Endothelial cell of umbilical vein (primary cell): Measurements from ENCODE around the gene UPF3A. TPM values are rescaled to one million over a fixed set of nuclear protein-coding genes. Genes with fewer than 3 reads are reported as not detected.

Source experiments
- BruUV-seq: library from RNA; stranded (reverse); fragments of 400-500 nt; replicated peaks from 2 replicates; lab custom pipeline; 2021; lab: Mats Ljungman, UMichigan
- CTCF ChIA-PET: fragments of 300-600, 350-600 bp; sonication (Branson Sonifier 250); formaldehyde crosslinking; loops from one replicate; lab custom pipeline; 2021; ENCODE audit warnings: antibody characterized with exemption, inconsistent platforms; lab: Charles Lee
- POLR2A ChIA-PET: fragments of 300-600, 350-600 bp; sonication (Branson Sonifier 250); formaldehyde crosslinking; loops from one replicate; lab custom pipeline; 2021; ENCODE audit warnings: antibody characterized with exemption, inconsistent platforms; lab: Charles Lee
- DNase-seq: peaks from one replicate; pipeline ENCODE4 v3.0.0-alpha.2; 2011; ENCODE audit warnings: low read depth, low spot score
- FAIRE-seq: peaks from 2 replicates; lab custom pipeline; 2011; peaks lifted over from hg19 to GRCh38; lab: Jason Lieb, UNC
- H2AFZ ChIP-seq: 2 replicates; pipeline ENCODE4 v1.6.0; 2012; ENCODE audit warnings: low read depth, low read length, control low read depth, inconsistent platforms
- H3K27ac ChIP-seq: 2 replicates; pipeline ENCODE4 v1.5.1; 2011; ENCODE audit warnings: low read depth, mild to moderate bottlenecking, control low read depth, low read length, moderate library complexity; ENCODE audit not compliant: insufficient read depth
- H3K27me3 ChIP-seq, 2 experiments: 2 replicates each; pipeline versions ENCODE4 v1.6.0 to v1.6.1; 2011; ENCODE audit warnings: low read length in 2 of 2, mixed read lengths in 1 of 2; ENCODE audit not compliant: control insufficient read depth in 2 of 2, insufficient read depth in 2 of 2
- H3K36me3 ChIP-seq, 2 experiments: 2 replicates in 1 of 2; 3 replicates in 1 of 2; pipeline ENCODE4 v1.5.1; 2011; ENCODE audit warnings: low read length in 2 of 2, mild to moderate bottlenecking in 1 of 2, moderate library complexity in 1 of 2; ENCODE audit not compliant: control insufficient read depth in 2 of 2, insufficient read depth in 2 of 2; ENCODE audit errors: extremely low read depth in 1 of 2
- H3K4me1 ChIP-seq: 3 replicates; pipeline ENCODE4 v1.5.1; 2011; ENCODE audit warnings: mild to moderate bottlenecking, low read length; ENCODE audit not compliant: control insufficient read depth, insufficient read depth; ENCODE audit errors: extremely low read depth
- H3K4me2 ChIP-seq: 2 replicates; pipeline ENCODE4 v1.6.1; 2011; ENCODE audit warnings: low read length, control low read depth, mixed read lengths; ENCODE audit not compliant: insufficient read depth
- H3K4me3 ChIP-seq, 3 experiments: fragments of 200-600 bp in 1 of 3; sonication (generic), shearing (Covaris generic) in 1 of 3; replicated peaks in 1 of 3; 2 replicates each; pipeline ENCODE4 v1.5.1; 2011 to 2016; ENCODE audit warnings: control low read depth in 3 of 3, low read length in 3 of 3, mild to moderate bottlenecking in 2 of 3, inconsistent platforms in 1 of 3, low read depth in 1 of 3, moderate library complexity in 1 of 3; ENCODE audit not compliant: insufficient read depth in 1 of 3
- H3K79me2 ChIP-seq: 2 replicates; pipeline ENCODE4 v1.6.0; 2012; ENCODE audit warnings: low read length, inconsistent platforms; ENCODE audit not compliant: control insufficient read depth, insufficient read depth
- H3K9ac ChIP-seq: replicated peaks from 2 replicates; pipeline ENCODE3; 2011; ENCODE audit warnings: low read length, control low read depth; ENCODE audit not compliant: insufficient read depth; ENCODE audit errors: extremely low read depth
- H3K9me1 ChIP-seq: replicated peaks from 3 replicates; pipeline ENCODE4 v1.6.0; 2011; ENCODE audit warnings: mild to moderate bottlenecking, low read length; ENCODE audit not compliant: control insufficient read depth, insufficient read depth; ENCODE audit errors: extremely low read depth
- H3K9me3 ChIP-seq: replicated peaks from 2 replicates; pipeline ENCODE4 v1.5.1; 2012; ENCODE audit warnings: low read length, inconsistent platforms; ENCODE audit not compliant: control insufficient read depth, insufficient read depth
- H4K20me1 ChIP-seq: replicated peaks from 2 replicates; pipeline ENCODE3; 2011; ENCODE audit warnings: mild to moderate bottlenecking, low read length; ENCODE audit not compliant: control insufficient read depth, insufficient read depth; ENCODE audit errors: extremely low read depth
- CTCF ChIP-seq, 2 donors: IDR thresholded peaks; 1 replicate in 1 of 2; 2 replicates in 1 of 2; pipeline ENCODE4 v1.5.1; 2011; ENCODE audit warnings: low read length in 2 of 2, mild to moderate bottlenecking in 2 of 2, moderate library complexity in 2 of 2, control low read depth in 1 of 2, inconsistent platforms in 1 of 2, low read depth in 1 of 2; ENCODE audit not compliant: insufficient read depth in 1 of 2; ENCODE audit errors: extremely low read depth in 1 of 2
- EZH2 ChIP-seq: IDR thresholded peaks from 2 replicates; pipeline ENCODE4 v1.6.1; 2012; ENCODE audit warnings: borderline replicate concordance, low read depth, mild to moderate bottlenecking, moderate library complexity, low read length, inconsistent platforms; ENCODE audit not compliant: severe bottlenecking
- FOS ChIP-seq: IDR thresholded peaks from 2 replicates; pipeline ENCODE4 v1.6.1; 2011; ENCODE audit warnings: mild to moderate bottlenecking, low read length, moderate library complexity, borderline replicate concordance; ENCODE audit not compliant: insufficient read depth
- GATA2 ChIP-seq: IDR thresholded peaks from 2 replicates; pipeline ENCODE4 v1.7.0; 2011; ENCODE audit warnings: low read depth, mild to moderate bottlenecking, moderate library complexity, mixed read lengths, low read length; ENCODE audit not compliant: insufficient read length, insufficient read depth
- MYC ChIP-seq: IDR thresholded peaks from one replicate; pipeline ENCODE4 v1.6.1; 2011; ENCODE audit warnings: mild to moderate bottlenecking, low read depth, low read length
- POLR2A ChIP-seq: IDR thresholded peaks from 2 replicates; pipeline ENCODE4 v1.6.1; 2012; ENCODE audit warnings: low read depth, mild to moderate bottlenecking, control low read depth, low read length
- dilution Hi-C: fragments of 300-500 bp; cut with MboI; formaldehyde crosslinking; loops from one replicate; pipeline ENCODE4 v1.15.0; 2019; ENCODE audit warnings: low sequenced_read_pairs; ENCODE audit not compliant: extremely low pct_ligation_motif_present
- intact Hi-C: fragments of 100-400 bp; cut with micrococcal nuclease; formaldehyde crosslinking; loops from one replicate; pipeline ENCODE4 v1.10.0; 2022
- polyA plus RNA-seq, 4 experiments: library from polyadenylated mRNA; depleted of rRNA in 3 of 4; stranded (reverse) in 3 of 4; unstranded in 1 of 4; fragments of >200 nt; gene quantifications; 2 replicates each; pipeline versions ENCODE4 v1.2.1 to v1.2.3, GENCODE V29; 2011 to 2012; ENCODE audit warnings: missing spikeins in 1 of 4
- total RNA-seq: library from RNA; stranded (reverse); gene quantifications from 2 replicates; pipeline ENCODE4 v1.2.3, GENCODE V29; 2021

UPF3A gene
- total and polyA plus RNA-seq, 2 donors (not counting 3 experiments of a cell fraction or from before 2014, with no cell fraction given) = 37.2 to 75.4 TPM

GRCh38 chr13:114318624-114319023 is 37.2 kb downstream of the UPF3A start:
- peaks cover 17% of the 10 kb centered on the region for H3K4me1 ChIP-seq
- FAIRE-seq (no peak), DNase-seq (no peak)
- H4K20me1 ChIP-seq = no peaks in the 10 kb centered on the region
- ChIA-PET CTCF (interaction anchor here (0.6 kb wide), 1 partner anchor 50 kb away, joined by 3 read pairs; no protein-coding TSS in a partner anchor), POLR2A (no interaction called here)
- H3K27me3 ChIP-seq = no peaks in the 10 kb centered on the region
- BruUV-seq = no TSS peak
- H3K36me3 ChIP-seq = peaks cover 3 to 8% of the 10 kb centered on the region in 2 experiments
- H2AFZ ChIP-seq = no peak overlapping the region
- dilution Hi-C loops (no loop called here), intact Hi-C loops (no loop called here)
- H3K4me2 ChIP-seq = no peak overlapping the region
- H3K9ac ChIP-seq = no peak overlapping the region
- peaks cover 62% of the 10 kb centered on the region for H3K79me2 ChIP-seq
- H3K4me3 ChIP-seq = no peak overlapping the region
- H3K9me3 ChIP-seq = no peaks in the 10 kb centered on the region
- no peak overlapping the region for H3K27ac ChIP-seq
- TF ChIP-seq CTCF (IDR thresholded peaks at IDR 0.05; ENCODE audit: extremely low read depth in 1 of 2, insufficient read depth in 1 of 2, low read depth in 1 of 2, low read length in 2 of 2) (no peak), FOS (no peak), GATA2 (no peak), MYC (no peak), EZH2 (no peak)
- H3K9me1 ChIP-seq = no peaks in the 10 kb centered on the region

- no peaks in the 10 kb centered on the region for H3K27me3 ChIP-seq
- H3K36me3 ChIP-seq = peaks cover 10 to 11% of the 10 kb centered on the region in 2 experiments
- no peaks in the 10 kb centered on the region for H4K20me1 ChIP-seq
- no peak for TF ChIP-seq POLR2A
- H3K27ac ChIP-seq = no peak overlapping the region
- POLR2A ChIA-PET = no interaction called here
- dilution Hi-C loops = no loop called here
- no peaks in the 10 kb centered on the region for H3K9me3 ChIP-seq
- FAIRE-seq (no peak), DNase-seq (peak; percentile 3)
- no peaks in the 10 kb centered on the region for H3K9me1 ChIP-seq
- no peak overlapping the region for H2AFZ ChIP-seq
- H3K79me2 ChIP-seq = peaks cover 62% of the 10 kb centered on the region
- BruUV-seq = no TSS peak
- CTCF ChIA-PET = interaction anchor here (0.8 to 1.0 kb wide), 2 partner anchors 22 to 31 kb away, joined by 3 read pairs; no protein-coding TSS in a partner anchor
- no peak overlapping the region for H3K4me3 ChIP-seq
- peaks cover 14% of the 10 kb centered on the region for H3K4me1 ChIP-seq
- intact Hi-C loops = no loop called here
- H3K4me2 ChIP-seq = no peak overlapping the region
- H3K9ac ChIP-seq = no peak overlapping the region
Observed at GRCh38 chr13:114319441-114319913, 38.1 kb downstream of the UPF3A start.
